ENCODE data around the gene DCHS1.
"Not testable (repeated sequence)": the region's sequence is repeated elsewhere in the genome, so short reads cannot be mapped to it uniquely, and the experiment has no call there.

The DCHS1 gene, protein sequence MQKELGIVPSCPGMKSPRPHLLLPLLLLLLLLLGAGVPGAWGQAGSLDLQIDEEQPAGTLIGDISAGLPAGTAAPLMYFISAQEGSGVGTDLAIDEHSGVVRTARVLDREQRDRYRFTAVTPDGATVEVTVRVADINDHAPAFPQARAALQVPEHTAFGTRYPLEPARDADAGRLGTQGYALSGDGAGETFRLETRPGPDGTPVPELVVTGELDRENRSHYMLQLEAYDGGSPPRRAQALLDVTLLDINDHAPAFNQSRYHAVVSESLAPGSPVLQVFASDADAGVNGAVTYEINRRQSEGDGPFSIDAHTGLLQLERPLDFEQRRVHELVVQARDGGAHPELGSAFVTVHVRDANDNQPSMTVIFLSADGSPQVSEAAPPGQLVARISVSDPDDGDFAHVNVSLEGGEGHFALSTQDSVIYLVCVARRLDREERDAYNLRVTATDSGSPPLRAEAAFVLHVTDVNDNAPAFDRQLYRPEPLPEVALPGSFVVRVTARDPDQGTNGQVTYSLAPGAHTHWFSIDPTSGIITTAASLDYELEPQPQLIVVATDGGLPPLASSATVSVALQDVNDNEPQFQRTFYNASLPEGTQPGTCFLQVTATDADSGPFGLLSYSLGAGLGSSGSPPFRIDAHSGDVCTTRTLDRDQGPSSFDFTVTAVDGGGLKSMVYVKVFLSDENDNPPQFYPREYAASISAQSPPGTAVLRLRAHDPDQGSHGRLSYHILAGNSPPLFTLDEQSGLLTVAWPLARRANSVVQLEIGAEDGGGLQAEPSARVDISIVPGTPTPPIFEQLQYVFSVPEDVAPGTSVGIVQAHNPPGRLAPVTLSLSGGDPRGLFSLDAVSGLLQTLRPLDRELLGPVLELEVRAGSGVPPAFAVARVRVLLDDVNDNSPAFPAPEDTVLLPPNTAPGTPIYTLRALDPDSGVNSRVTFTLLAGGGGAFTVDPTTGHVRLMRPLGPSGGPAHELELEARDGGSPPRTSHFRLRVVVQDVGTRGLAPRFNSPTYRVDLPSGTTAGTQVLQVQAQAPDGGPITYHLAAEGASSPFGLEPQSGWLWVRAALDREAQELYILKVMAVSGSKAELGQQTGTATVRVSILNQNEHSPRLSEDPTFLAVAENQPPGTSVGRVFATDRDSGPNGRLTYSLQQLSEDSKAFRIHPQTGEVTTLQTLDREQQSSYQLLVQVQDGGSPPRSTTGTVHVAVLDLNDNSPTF (N-terminal part only)

DNA sequence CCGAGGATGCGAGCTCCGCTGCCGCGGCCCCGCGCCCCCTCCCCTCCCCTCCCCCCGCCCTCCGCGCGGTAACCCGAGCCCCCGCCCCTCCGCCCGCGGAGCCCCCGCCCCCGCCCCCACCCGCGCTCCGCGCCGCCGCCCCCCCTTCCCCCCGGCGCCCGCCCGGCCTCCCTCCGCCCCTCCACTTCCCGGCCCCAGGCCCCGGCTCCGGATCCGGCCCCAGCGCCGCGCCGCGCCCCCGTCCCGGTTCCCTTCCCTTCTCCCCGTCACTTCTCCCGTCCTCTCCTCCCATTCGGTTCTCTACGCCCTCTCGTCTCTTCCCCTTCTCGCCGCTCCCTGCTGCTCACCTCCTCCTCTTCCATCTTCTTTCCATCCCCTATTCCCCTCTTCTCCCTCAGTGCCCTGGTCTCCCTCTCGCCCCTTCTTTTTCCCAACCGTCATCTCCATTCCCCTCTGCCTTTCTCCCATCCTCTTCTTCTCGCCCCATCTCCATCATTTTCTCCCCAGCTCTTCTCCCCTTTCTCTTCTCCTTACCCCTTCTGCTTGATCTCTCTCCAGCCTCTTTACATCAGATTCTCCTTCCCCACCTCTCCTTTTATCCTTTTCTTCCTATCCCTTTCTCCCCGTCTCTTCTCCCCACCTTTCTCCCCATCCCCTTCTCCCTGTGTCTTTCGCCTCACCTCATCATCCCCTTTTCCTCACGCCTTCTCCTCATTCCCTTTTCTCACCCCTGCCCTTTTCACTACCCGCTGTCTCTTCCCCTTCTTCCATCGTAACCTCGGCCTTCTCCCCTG is at the start of gene DCHS1:
TSS of gene DCHS1 (minus strand) at position 20 of the 794 bp plus-strand sequence. CDS start 14,196 bp downstream, outside the sequence.
- Mint-ChIP-seq H3K27me3 (no peaks in the 10 kb centered on the region), H3K9me3 (no peaks in the 10 kb centered on the region), H3K27ac (ENCODE audit: low read depth) (peak within 1 kb of the TSS; percentile 10), H3K4me1 (no peaks in the 10 kb centered on the region), H3K36me3 (ENCODE audit: insufficient read depth) (peaks cover 2% of the 10 kb centered on the region), H3K4me3 (peak within 1 kb of the TSS; percentile 75)
- DNase-seq (ENCODE audit: low spot score in 2 of 2) (no peak), ATAC-seq (replicated peaks; ENCODE audit: extremely low read depth, poor library complexity, severe bottlenecking) (peak; percentile 16)

DNA sequence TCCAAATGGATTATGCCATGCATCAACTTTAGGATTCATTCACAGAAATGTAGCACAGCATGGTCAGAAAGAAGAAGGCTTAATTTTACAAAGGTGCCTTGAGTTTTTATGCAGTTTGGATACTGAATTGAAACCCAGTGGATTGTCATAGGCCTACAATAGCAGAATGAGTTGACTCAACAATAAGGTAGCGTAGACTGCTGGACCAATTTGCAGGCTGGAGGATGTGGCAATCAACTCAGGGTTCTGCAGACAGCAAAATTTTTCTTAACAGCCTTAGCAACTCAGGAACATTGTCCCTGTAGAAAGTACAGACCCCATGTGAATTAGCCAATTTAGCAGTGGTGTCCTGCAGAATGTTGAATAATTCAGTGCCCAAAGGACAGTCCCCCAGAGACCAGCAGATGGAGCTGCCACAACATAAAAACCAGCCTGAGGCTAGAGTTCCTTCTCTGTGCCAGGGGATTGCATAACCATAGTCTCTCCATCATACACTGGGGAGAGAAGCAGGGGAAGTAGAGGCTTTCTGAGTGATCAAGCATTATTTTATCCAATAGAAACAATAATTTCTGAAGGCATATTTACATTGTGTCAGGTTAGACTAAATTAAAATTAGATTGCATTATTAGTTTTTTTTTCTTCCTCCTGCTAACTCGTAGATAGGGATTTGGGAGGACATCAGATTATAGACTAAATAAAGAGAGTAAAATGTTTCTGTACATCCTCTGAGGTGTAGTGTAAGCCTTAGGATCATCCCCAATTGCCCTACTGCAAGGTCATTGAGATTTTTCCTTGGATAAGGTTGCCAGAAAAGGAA is 47.8 kb upstream of the DCHS1 start:
- Mint-ChIP-seq H3K27ac (ENCODE audit: low read depth) (no peak overlapping the region), H3K4me3 (no peak overlapping the region), H3K36me3 (ENCODE audit: insufficient read depth) (peaks cover 10% of the 10 kb centered on the region), H3K4me1 (peaks cover 17% of the 10 kb centered on the region), H3K9me3 (no peaks in the 10 kb centered on the region), H3K27me3 (no peaks in the 10 kb centered on the region)
- no peak for DNase-seq (ENCODE audit: low spot score in 2 of 2)
- no peak for ATAC-seq (replicated peaks; ENCODE audit: extremely low read depth, poor library complexity, severe bottlenecking)

DNA sequence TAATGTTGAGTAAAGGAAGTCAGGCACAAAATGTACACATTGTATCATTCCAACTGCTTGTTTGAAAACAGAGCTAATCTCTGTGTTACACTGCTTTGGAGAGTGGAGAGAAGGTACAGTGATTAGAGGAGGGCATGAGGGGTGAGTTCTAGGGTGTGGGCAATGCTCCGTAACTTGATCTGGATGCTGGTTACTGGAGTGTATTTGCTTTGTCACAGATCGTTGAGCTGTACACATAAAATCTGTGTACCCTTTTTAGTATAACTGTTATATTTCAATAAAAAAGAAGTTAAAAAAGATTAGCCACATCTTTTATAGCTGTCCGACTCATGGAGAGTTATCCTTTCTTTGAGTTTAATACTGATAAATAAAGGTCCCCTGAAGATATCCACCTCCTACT is 46.3 kb upstream of the DCHS1 start:
- Mint-ChIP-seq H3K36me3 (ENCODE audit: insufficient read depth) (peaks cover 14% of the 10 kb centered on the region), H3K4me1 (peaks cover 20% of the 10 kb centered on the region)
- not testable (repeated sequence) for ATAC-seq (replicated peaks; ENCODE audit: extremely low read depth, poor library complexity, severe bottlenecking); H3K9me3 Mint-ChIP-seq; H3K27ac Mint-ChIP-seq (ENCODE audit: low read depth); DNase-seq (ENCODE audit: low spot score in 2 of 2); H3K4me3 Mint-ChIP-seq; H3K27me3 Mint-ChIP-seq

DNA sequence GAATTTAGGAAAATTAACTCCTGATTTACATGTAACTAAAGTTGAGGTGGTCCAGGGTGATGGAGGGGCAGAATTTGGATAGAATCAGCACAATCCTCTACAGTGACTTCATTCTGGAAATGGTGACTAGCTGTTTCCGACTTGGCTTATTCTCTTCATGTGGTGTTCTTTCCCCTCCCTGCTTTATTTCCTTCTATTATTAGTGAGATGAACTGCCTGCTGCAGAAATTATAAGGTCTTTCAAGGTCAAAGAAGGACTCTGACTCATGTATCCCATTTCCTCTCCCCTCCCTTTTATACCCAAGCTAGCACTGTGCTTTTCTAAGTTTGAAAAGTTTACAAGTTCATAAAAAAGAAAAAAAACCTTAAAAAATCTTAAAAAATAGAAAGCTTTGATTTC is 39.8 kb upstream of the DCHS1 start:
- H3K4me3 Mint-ChIP-seq, result no peak overlapping the region
- H3K27me3 Mint-ChIP-seq, result no peaks in the 10 kb centered on the region
- peaks cover 5% of the 10 kb centered on the region for H3K36me3 Mint-ChIP-seq (ENCODE audit: insufficient read depth)
- H3K27ac Mint-ChIP-seq (ENCODE audit: low read depth), result no peak overlapping the region
- no peak for ATAC-seq (replicated peaks; ENCODE audit: extremely low read depth, poor library complexity, severe bottlenecking)
- H3K9me3 Mint-ChIP-seq, result no peaks in the 10 kb centered on the region
- DNase-seq (ENCODE audit: low spot score in 2 of 2), result no peak
- peaks cover 30% of the 10 kb centered on the region for H3K4me1 Mint-ChIP-seq

DNA sequence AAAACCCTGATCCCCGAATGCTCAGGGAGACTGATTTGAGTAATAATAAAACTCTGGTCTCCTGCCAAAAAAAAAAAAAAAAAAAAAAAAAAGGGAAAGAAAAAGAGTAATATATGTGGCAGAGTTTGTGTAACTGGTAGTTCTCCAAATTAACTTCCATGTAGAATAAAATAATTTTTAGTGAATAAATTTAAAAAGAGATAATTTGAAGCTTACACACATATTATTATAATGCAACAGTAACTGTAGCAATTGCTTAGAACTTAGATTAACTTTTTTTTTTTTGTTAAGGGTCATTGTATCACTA is 38.6 kb upstream of the DCHS1 start:
- H3K27me3 Mint-ChIP-seq, result no peaks in the 10 kb centered on the region
- H3K4me1 Mint-ChIP-seq, result peaks cover 30% of the 10 kb centered on the region
- H3K36me3 Mint-ChIP-seq (ENCODE audit: insufficient read depth), result peaks cover 5% of the 10 kb centered on the region
- H3K9me3 Mint-ChIP-seq, result no peaks in the 10 kb centered on the region
- H3K4me3 Mint-ChIP-seq, result no peak overlapping the region
- no peak overlapping the region for H3K27ac Mint-ChIP-seq (ENCODE audit: low read depth)
- DNase-seq (ENCODE audit: low spot score in 2 of 2) (no peak), ATAC-seq (replicated peaks; ENCODE audit: extremely low read depth, poor library complexity, severe bottlenecking) (no peak)

DNA sequence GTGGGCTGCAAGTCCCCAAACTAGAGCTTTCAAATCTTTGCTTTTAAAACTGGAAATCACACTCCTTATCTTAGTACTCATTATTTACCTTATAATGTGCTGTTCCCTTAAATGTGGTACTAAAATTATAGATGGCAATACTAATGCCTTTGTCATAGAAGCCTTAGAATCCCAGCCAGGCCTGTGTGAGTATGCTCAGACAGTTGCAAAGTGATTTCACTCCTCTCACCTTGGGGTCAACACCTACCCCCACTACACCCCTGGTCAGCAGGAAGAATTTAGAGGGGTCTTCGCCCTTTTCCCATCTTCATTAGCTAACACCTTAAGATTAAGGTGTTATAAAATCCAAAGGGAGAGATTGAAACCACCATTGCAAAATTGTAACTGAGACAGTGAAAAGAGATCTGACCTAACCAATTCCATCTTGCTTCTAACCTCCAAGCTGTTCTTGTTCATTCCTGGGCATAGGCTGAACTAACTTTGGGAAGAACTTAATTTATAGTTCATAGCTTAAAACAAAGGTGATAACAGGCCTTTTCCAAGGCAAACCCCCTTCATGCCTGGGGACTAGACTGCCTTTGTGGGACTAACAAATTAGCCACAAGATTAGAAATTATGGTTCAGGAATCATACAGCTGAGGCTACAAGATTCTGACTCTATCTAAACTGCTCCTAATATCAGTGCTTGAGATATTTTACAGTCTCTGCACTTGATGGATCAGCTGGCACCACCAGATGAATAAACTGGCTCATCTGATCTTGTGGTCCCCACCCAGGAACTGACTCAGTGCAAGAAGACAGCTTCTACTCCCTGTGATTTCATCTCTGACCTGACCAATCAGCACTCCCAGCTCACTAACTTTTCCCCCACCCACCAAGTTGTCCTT is 38.0 kb upstream of the DCHS1 start:
- DNase-seq (ENCODE audit: low spot score in 2 of 2) (no peak), ATAC-seq (replicated peaks; ENCODE audit: extremely low read depth, poor library complexity, severe bottlenecking) (peak; percentile 36)
- H3K4me1 Mint-ChIP-seq, result peaks cover 28% of the 10 kb centered on the region
- no peak overlapping the region for H3K4me3 Mint-ChIP-seq
- H3K27me3 Mint-ChIP-seq, result no peaks in the 10 kb centered on the region
- peak overlapping the region; percentile 49 for H3K27ac Mint-ChIP-seq (ENCODE audit: low read depth)
- no peaks in the 10 kb centered on the region for H3K9me3 Mint-ChIP-seq
- H3K36me3 Mint-ChIP-seq (ENCODE audit: insufficient read depth), result peaks cover 5% of the 10 kb centered on the region

DNA sequence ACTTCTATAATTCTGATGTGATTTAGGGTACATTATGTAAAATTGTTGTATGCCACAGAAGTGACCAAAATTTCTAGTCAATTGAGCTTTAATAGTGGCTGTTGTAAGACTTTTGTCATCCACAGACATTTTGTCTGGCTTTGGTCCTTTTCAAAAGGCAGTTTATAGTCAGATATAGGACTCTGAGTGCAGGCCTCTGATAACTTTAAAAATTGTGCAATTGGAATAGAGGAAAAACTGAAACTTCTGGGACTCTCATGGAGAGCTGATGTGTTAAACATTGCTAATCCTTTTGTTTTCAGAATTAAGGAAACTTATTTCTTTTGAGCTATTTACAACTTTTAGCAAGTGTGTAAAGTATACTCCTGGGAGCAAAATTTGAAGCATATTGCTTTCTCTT is 36.5 kb upstream of the DCHS1 start:
- H3K36me3 Mint-ChIP-seq (ENCODE audit: insufficient read depth), result no peaks in the 10 kb centered on the region
- no peak overlapping the region for H3K27ac Mint-ChIP-seq (ENCODE audit: low read depth)
- H3K4me1 Mint-ChIP-seq, result peaks cover 23% of the 10 kb centered on the region
- no peak for DNase-seq (ENCODE audit: low spot score in 2 of 2)
- no peak for ATAC-seq (replicated peaks; ENCODE audit: extremely low read depth, poor library complexity, severe bottlenecking)
- H3K9me3 Mint-ChIP-seq, result no peaks in the 10 kb centered on the region
- no peaks in the 10 kb centered on the region for H3K27me3 Mint-ChIP-seq
- no peak overlapping the region for H3K4me3 Mint-ChIP-seq

DNA sequence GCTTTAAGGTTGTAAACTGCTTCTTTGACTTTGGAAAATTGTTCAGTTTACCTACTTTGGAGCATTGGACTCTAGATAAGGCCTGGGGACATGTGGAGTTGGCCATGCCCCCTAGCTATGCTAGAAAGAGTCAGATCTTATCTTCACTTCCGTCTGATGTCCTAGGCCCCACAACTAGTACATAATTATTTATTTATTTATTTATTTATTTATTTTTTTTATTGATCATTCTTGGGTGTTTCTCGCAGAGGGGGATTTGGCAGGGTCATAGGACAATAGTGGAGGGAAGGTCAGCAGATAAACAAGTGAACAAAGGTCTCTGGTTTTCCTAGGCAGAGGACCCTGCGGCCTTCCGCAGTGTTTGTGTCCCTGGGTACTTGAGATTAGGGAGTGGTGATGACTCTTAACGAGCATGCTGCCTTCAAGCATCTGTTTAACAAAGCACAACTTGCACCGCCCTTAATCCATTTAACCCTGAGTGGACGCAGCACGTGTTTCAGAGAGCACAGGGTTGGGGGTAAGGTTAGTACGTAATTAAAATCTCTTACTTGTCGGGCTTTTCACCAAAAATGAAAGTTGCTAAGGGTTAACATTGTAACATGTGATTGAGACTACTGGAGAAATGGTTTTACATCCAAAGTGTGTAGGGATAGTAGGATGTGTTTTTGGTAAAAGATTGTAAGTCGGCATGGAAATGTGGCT is 35.0 kb upstream of the DCHS1 start:
- not testable (repeated sequence) for H3K4me3 Mint-ChIP-seq; H3K27ac Mint-ChIP-seq (ENCODE audit: low read depth); ATAC-seq (replicated peaks; ENCODE audit: extremely low read depth, poor library complexity, severe bottlenecking); H3K9me3 Mint-ChIP-seq; H3K36me3 Mint-ChIP-seq (ENCODE audit: insufficient read depth); DNase-seq (ENCODE audit: low spot score in 2 of 2); H3K27me3 Mint-ChIP-seq
- peaks cover 22% of the 10 kb centered on the region for H3K4me1 Mint-ChIP-seq

DNA sequence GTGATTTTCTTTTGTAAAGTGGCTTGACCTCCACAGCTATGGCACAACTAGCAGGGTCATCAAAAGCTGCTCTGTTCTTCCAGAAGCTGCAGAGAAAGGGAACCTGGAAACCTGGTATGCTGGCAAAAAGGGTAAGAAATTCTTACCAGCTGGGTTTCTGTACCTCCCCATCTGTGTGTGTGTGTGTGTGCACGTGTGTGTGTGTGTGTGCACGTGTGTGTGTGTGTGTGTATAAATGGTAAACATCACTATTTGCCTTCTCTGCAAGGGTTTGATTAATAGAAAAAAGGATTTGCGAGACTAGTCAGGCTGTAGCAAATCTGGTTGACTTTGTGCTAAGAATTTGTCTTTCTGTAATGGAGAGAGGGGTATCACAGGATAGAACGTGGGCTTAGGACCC is 32.3 kb upstream of the DCHS1 start:
- Mint-ChIP-seq H3K4me3 (no peak overlapping the region), H3K36me3 (ENCODE audit: insufficient read depth) (peaks cover 9% of the 10 kb centered on the region), H3K27ac (ENCODE audit: low read depth) (no peak overlapping the region), H3K27me3 (no peaks in the 10 kb centered on the region), H3K4me1 (peaks cover 16% of the 10 kb centered on the region), H3K9me3 (no peaks in the 10 kb centered on the region)
- ATAC-seq (replicated peaks; ENCODE audit: extremely low read depth, poor library complexity, severe bottlenecking), result no peak
- DNase-seq (ENCODE audit: low spot score in 2 of 2), result no peak

DNA sequence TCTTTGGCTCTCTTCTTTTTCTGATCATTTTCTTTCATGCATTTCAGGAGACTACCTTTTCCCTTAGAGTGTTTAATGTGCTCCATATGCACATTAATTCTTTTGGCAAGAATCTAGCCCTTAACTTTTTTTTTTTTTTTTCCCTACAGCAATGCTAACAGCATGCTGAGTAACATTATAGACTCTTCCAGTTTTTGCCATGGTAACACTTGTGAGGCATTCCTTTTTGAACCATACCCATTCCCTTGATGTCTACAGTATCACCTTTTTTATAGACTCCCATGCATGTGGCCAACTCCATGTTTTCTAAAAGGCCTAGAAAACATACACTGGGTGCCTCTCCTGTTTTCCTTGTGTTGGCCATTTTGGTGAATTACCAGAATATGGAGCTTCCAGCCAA is 30.4 kb upstream of the DCHS1 start:
- no peak for DNase-seq (ENCODE audit: low spot score in 2 of 2)
- Mint-ChIP-seq H3K9me3 (no peaks in the 10 kb centered on the region), H3K27ac (ENCODE audit: low read depth) (no peak overlapping the region), H3K4me3 (peak overlapping the region; percentile 7), H3K36me3 (ENCODE audit: insufficient read depth) (peaks cover 23% of the 10 kb centered on the region), H3K27me3 (no peaks in the 10 kb centered on the region), H3K4me1 (peaks cover 32% of the 10 kb centered on the region)
- no peak for ATAC-seq (replicated peaks; ENCODE audit: extremely low read depth, poor library complexity, severe bottlenecking)

Measured in central memory CD8-positive, alpha-beta T cell (primary cell).